ENCODE measurements around the gene NSD2.

NSD2 gene

DNA sequence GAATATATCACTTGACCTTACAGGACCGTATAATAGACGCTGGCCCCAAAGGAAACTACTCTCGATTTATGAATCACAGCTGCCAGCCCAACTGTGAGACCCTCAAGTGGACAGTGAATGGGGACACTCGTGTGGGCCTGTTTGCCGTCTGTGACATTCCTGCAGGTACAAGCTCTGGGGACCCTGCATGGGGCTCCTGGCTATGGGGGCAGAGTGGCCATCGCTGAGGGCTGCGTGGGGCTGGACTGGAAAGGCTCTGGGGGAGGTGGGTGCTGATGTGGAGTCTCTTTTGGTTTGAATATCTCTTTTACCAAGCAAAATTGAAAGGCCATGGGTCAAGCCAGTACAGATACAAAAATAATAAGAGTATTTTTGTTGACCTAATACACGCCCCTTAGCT lies 103.6 kb downstream of the NSD2 start:
- Histone ChIP-seq H3K36me3 (ENCODE audit: control insufficient read depth, insufficient read depth, low read length) (peaks cover 41% of the 10 kb centered on the region), H3K27ac (ENCODE audit: insufficient read depth, low read length, poor library complexity, severe bottlenecking) (no peak overlapping the region), H3K9me3 (ENCODE audit: control insufficient read depth, low read length) (no peaks in the 10 kb centered on the region), H3K4me1 (ENCODE audit: control insufficient read depth, insufficient read depth, low read length, poor library complexity, severe bottlenecking) (no peaks in the 10 kb centered on the region), H3K4me3 (ENCODE audit: insufficient read depth, low read depth, low read length, poor library complexity, severe bottlenecking) (no peak overlapping the region), H3K27me3 (replicated peaks; ENCODE audit: control insufficient read depth, insufficient read depth, low read length, poor library complexity, severe bottlenecking) (no peaks in the 10 kb centered on the region)
- no peak for DNase-seq

DNA sequence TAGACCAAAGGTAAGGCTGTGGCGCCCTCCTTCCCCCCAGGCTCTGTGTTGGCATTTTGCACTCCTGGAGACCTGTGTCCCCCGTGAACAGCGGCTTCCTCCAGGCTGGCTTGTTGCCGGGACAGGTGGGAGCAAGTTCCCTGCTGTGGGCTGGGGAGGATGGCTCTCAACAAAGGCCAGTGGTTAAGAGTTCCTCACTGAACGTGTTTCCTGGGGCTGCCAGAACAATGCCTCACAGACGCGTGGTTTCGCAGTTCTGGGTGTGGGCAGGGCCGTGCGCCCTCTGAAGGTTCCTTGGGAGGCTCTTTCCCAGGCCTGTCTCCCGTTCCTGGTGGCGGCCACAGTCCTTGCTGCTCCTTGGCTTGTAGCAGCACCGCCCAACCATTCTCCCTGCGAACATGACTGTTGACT lies 104.2 kb downstream of the NSD2 start:
- Histone ChIP-seq H3K9me3 (ENCODE audit: control insufficient read depth, low read length) (no peaks in the 10 kb centered on the region), H3K4me3 (ENCODE audit: insufficient read depth, low read depth, low read length, poor library complexity, severe bottlenecking) (no peak overlapping the region), H3K36me3 (ENCODE audit: control insufficient read depth, insufficient read depth, low read length) (peaks cover 42% of the 10 kb centered on the region), H3K4me1 (ENCODE audit: control insufficient read depth, insufficient read depth, low read length, poor library complexity, severe bottlenecking) (no peaks in the 10 kb centered on the region), H3K27me3 (replicated peaks; ENCODE audit: control insufficient read depth, insufficient read depth, low read length, poor library complexity, severe bottlenecking) (no peaks in the 10 kb centered on the region), H3K27ac (ENCODE audit: insufficient read depth, low read length, poor library complexity, severe bottlenecking) (no peak overlapping the region)
- DNase-seq = no peak

DNA sequence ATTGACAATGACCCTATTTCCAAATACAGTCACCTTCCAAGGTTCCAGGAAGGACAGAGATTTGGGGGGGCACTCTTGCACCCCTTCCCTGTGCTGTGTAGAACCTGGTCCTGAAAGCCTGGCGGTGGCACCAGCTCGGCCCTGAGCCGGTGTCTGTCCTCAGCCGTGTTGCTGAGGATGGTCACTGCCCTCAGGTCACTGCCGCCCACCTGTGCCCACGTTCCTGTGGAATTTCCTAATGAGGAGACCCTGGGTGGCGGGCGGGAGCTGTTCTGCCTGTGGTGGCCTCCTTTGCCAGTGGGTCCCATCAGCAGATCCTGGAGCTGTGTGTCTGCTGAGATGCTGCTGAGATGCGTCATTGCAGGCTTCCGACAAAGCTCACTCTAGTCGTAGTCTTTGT lies 104.7 kb downstream of the NSD2 start:
- DNase-seq = no peak
- Histone ChIP-seq H3K4me1 (ENCODE audit: control insufficient read depth, insufficient read depth, low read length, poor library complexity, severe bottlenecking) (no peaks in the 10 kb centered on the region), H3K36me3 (ENCODE audit: control insufficient read depth, insufficient read depth, low read length) (peaks cover 44% of the 10 kb centered on the region), H3K9me3 (ENCODE audit: control insufficient read depth, low read length) (no peaks in the 10 kb centered on the region), H3K4me3 (ENCODE audit: insufficient read depth, low read depth, low read length, poor library complexity, severe bottlenecking) (no peak overlapping the region), H3K27me3 (replicated peaks; ENCODE audit: control insufficient read depth, insufficient read depth, low read length, poor library complexity, severe bottlenecking) (no peaks in the 10 kb centered on the region), H3K27ac (ENCODE audit: insufficient read depth, low read length, poor library complexity, severe bottlenecking) (no peak overlapping the region)

DNA sequence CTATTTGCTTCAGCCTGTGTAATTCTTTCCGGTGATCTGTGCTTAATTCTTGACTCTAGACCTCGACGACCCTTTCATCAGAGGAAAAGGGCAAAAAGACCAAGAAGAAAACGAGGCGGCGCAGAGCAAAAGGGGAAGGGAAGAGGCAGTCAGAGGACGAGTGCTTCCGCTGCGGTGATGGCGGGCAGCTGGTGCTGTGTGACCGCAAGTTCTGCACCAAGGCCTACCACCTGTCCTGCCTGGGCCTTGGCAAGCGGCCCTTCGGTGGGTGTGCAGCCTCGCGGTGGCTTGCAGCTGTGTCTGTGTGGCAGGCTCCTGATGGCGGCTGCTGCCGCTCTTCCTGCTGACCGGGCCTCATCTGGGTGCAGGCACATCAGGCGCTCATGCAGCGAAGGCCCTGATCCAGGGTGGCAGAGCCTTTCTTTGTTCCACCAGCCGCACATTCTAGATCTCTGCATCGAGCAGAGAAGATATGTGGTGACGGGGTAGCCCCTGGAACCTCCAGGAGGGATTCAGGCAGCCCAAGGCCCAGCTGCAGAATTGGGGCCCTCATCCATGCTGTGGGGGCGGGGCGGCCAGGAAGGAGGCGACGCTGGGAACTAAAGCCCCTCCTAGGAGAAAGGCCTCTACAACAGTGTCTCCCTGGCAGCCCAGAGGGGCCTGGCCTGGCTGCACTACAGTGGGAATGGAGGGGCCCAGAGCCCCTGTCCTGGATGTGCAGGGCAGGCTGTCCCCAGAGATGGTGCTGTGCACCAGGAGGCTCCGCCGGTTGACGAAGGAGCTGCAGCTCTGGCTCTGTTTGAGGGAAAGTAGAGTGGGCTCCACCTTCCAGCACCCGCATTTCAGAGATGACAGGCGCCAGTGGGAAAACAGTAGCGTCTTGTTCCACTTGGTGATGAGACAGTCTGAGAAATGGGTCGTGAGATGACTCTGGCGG lies 105.5 kb downstream of the NSD2 start:
- H3K27me3 ChIP-seq (replicated peaks; ENCODE audit: control insufficient read depth, insufficient read depth, low read length, poor library complexity, severe bottlenecking) = no peaks in the 10 kb centered on the region
- H3K9me3 ChIP-seq (ENCODE audit: control insufficient read depth, low read length) = no peaks in the 10 kb centered on the region
- H3K27ac ChIP-seq (ENCODE audit: insufficient read depth, low read length, poor library complexity, severe bottlenecking) = no peak overlapping the region
- H3K4me1 ChIP-seq (ENCODE audit: control insufficient read depth, insufficient read depth, low read length, poor library complexity, severe bottlenecking) = no peaks in the 10 kb centered on the region
- no peak overlapping the region for H3K4me3 ChIP-seq (ENCODE audit: insufficient read depth, low read depth, low read length, poor library complexity, severe bottlenecking)
- H3K36me3 ChIP-seq (ENCODE audit: control insufficient read depth, insufficient read depth, low read length) = peaks cover 50% of the 10 kb centered on the region
- no peak for DNase-seq

DNA sequence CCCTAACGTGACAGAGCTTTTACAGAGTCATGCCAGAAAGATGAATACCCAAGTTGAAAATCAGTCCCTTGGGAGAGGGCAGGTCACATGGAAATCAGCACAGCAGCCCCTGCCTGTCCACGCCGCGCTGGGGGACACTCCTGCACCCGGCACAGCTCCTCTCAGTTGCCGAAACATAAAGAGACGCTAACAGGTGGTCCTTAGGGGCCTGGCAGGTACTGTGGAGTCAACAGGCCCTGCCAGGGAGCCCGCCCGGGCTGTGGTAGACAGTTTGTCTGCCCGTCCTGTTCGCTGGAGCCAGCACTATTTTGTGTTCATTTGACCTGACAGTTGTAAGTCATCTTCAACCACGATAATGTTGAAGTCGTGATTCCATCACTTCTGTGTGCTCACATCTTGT lies 107.0 kb downstream of the NSD2 start:
- Histone ChIP-seq H3K27ac (ENCODE audit: insufficient read depth, low read length, poor library complexity, severe bottlenecking) (no peak overlapping the region), H3K27me3 (replicated peaks; ENCODE audit: control insufficient read depth, insufficient read depth, low read length, poor library complexity, severe bottlenecking) (no peaks in the 10 kb centered on the region), H3K4me3 (ENCODE audit: insufficient read depth, low read depth, low read length, poor library complexity, severe bottlenecking) (no peak overlapping the region), H3K36me3 (ENCODE audit: control insufficient read depth, insufficient read depth, low read length) (peaks cover 65% of the 10 kb centered on the region), H3K4me1 (ENCODE audit: control insufficient read depth, insufficient read depth, low read length, poor library complexity, severe bottlenecking) (no peaks in the 10 kb centered on the region), H3K9me3 (ENCODE audit: control insufficient read depth, low read length) (no peaks in the 10 kb centered on the region)
- no peak for DNase-seq

DNA sequence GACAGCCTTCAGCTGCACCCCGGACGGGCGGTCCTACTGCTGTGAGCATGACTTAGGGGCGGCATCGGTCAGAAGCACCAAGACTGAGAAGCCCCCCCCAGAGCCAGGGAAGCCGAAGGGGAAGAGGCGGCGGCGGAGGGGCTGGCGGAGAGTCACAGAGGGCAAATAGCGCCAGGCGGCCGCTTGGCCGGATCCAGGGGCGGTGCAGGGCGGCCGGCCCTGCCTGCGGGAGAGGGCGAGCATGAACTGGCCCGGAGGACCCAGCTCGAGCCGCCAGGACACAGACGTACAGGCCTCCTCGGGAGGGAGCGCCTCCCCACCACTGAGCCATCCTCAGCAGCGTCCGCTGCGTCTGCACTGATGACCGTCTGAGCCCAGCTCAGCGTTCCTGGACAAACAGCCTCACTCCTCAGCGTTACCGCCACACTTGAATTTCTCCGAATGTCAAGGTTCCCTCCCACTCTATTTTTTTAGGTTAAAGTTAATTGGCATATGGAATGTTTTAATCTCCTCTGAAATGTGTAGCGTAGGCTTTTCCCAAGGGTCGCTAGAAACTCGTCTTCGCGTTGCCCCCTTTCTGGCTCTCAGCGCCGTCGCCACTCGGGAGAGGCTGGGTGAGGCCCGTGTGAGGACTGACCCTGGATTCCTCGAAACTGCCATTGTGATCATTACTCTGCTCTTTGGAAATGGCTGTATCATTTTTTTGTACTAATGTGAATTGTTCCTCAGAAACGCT lies 107.7 kb downstream of the NSD2 start:
- no peak for DNase-seq
- peaks cover 71% of the 10 kb centered on the region for H3K36me3 ChIP-seq (ENCODE audit: control insufficient read depth, insufficient read depth, low read length)
- H3K9me3 ChIP-seq (ENCODE audit: control insufficient read depth, low read length) = no peaks in the 10 kb centered on the region

DNA sequence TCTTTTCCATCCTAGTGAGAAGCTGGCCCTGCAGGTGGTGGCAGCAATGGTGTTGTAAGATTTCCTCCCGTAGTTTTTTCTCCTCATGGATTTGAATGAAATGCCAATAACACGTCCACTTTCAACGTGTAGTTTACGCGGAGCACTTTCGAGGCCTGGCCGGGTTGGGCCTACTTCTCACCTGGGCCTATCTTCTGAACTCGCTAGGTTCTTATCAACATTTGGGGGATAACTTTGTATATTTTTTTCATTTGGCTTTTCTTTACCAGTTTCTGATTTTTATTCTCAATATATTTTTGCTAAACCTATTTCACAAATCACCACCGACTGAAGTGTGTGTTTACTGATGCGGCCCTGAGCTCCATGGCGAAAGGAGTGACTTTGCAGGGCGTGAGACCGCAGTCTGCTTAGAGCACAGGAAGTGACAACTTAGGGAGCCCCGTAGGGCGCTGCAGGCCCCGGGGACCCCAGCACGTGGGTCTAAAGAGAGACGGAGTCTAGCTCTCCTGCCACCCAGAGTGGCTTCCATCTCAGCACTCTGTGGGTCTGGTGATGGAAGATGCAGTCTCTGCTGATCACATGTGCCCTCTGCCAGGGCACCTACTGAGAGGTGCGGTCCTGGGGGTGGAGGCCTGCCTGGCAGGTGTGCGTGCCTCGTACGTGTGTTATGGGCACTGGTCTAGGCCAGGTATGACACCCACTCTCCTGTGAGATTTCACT lies 108.4 kb downstream of the NSD2 start:
- Histone ChIP-seq H3K4me1 (ENCODE audit: control insufficient read depth, insufficient read depth, low read length, poor library complexity, severe bottlenecking) (no peaks in the 10 kb centered on the region), H3K4me3 (ENCODE audit: insufficient read depth, low read depth, low read length, poor library complexity, severe bottlenecking) (no peak overlapping the region), H3K9me3 (ENCODE audit: control insufficient read depth, low read length) (no peaks in the 10 kb centered on the region), H3K27me3 (replicated peaks; ENCODE audit: control insufficient read depth, insufficient read depth, low read length, poor library complexity, severe bottlenecking) (no peaks in the 10 kb centered on the region), H3K27ac (ENCODE audit: insufficient read depth, low read length, poor library complexity, severe bottlenecking) (no peak overlapping the region), H3K36me3 (ENCODE audit: control insufficient read depth, insufficient read depth, low read length) (peaks cover 79% of the 10 kb centered on the region)
- no peak for DNase-seq

More for the DNA sequence above, 107.7 kb downstream of the NSD2 start:
- Histone ChIP-seq H3K27me3 (replicated peaks; ENCODE audit: control insufficient read depth, insufficient read depth, low read length, poor library complexity, severe bottlenecking) (no peaks in the 10 kb centered on the region), H3K27ac (ENCODE audit: insufficient read depth, low read length, poor library complexity, severe bottlenecking) (no peak overlapping the region), H3K4me1 (ENCODE audit: control insufficient read depth, insufficient read depth, low read length, poor library complexity, severe bottlenecking) (no peaks in the 10 kb centered on the region), H3K4me3 (ENCODE audit: insufficient read depth, low read depth, low read length, poor library complexity, severe bottlenecking) (no peak overlapping the region)

DNA sequence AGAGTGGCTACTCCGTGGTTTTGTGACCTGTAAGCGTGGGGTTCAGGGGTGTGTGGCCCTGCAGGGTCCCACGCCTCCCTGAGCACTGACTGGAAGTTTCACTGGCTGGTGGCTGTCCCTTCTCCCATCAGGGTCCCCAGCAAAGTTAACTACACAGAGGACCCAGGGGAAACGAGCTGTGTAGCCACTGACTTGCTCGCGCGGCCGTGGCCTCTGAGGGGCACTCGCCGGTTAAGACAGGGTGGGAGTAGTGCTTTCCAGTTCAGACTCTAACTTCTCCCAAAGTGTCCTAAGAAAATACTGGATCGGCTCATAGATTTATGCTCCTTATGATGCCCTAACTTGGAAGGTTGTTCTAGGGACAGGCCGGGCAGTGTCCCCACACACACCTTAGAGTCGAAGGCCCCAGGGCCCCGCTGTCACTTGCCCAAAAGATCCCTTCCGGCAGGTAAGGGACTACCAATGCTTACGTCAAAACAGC lies 109.4 kb downstream of the NSD2 start:
- no peak for DNase-seq
- Histone ChIP-seq H3K27me3 (replicated peaks; ENCODE audit: control insufficient read depth, insufficient read depth, low read length, poor library complexity, severe bottlenecking) (no peaks in the 10 kb centered on the region), H3K4me1 (ENCODE audit: control insufficient read depth, insufficient read depth, low read length, poor library complexity, severe bottlenecking) (no peaks in the 10 kb centered on the region), H3K27ac (ENCODE audit: insufficient read depth, low read length, poor library complexity, severe bottlenecking) (no peak overlapping the region), H3K9me3 (ENCODE audit: control insufficient read depth, low read length) (no peaks in the 10 kb centered on the region), H3K36me3 (ENCODE audit: control insufficient read depth, insufficient read depth, low read length) (peaks cover 80% of the 10 kb centered on the region), H3K4me3 (ENCODE audit: insufficient read depth, low read depth, low read length, poor library complexity, severe bottlenecking) (no peak overlapping the region)

DNA sequence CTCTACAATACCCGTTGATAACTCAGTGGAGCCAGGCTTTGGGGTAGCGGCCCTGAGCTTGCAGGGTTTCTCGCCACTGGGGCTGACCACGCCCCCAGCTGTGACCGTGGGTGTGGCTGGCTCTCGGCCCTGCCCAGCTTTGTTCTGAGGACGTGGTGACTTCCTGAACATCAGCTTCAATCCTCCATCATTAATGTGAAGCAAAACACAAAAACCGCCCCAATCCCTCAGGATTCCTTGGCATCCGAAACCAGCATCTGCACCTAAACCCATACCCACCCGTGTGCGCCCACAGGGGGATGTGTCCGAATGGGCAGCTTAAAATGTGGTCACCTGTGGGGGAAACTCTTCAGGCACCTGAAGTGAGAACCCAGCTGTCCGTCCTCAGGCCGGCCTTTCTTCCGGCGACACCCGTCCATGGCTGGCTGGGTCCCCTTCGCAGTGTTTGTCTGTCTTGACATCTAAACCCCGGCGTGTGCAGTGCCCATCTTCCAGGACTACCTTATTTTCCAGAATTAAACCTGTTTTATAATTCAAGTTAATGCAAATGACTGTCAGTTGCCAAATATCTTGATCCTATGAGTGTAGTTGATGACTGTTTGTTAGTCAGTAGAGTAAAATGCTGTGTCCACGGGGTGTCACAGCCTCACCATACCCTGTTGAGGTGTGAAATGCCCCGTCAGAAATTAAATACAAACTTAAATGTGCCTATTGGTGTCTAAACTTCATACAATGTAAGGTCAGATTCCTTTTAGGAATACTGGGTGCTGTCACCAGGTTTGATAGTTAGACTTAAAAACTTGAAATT lies 110.3 kb downstream of the NSD2 start:
- Histone ChIP-seq H3K9me3 (ENCODE audit: control insufficient read depth, low read length) (no peaks in the 10 kb centered on the region), H3K27ac (ENCODE audit: insufficient read depth, low read length, poor library complexity, severe bottlenecking) (no peak overlapping the region), H3K4me1 (ENCODE audit: control insufficient read depth, insufficient read depth, low read length, poor library complexity, severe bottlenecking) (no peaks in the 10 kb centered on the region), H3K27me3 (replicated peaks; ENCODE audit: control insufficient read depth, insufficient read depth, low read length, poor library complexity, severe bottlenecking) (no peaks in the 10 kb centered on the region), H3K4me3 (ENCODE audit: insufficient read depth, low read depth, low read length, poor library complexity, severe bottlenecking) (no peak overlapping the region), H3K36me3 (ENCODE audit: control insufficient read depth, insufficient read depth, low read length) (peaks cover 80% of the 10 kb centered on the region)
- no peak for DNase-seq
